ENCODE data around the gene ZNF652.

DNA sequence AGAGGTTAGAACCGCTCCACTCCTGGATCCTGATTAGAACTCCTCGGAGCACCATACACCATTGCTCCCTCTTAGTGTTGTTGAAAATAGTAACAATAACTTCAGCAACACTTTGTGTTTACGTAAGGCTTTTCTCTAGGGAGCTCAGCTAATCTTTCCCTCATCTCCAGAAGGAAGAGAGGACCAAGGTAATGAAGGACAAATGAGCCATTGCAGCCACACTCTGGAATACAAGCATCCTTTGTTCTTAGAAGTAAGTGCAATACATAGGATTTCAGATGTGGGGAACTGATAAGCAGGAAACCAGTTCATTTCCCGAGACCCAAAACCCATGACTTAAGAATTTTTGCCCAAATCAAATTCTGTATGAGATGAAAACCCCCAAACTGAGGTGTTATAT is 22.9 kb upstream of the ZNF652 start:
- no peak for TF ChIP-seq CTCF (IDR thresholded peaks at IDR 0.05)
- no peak for TF ChIP-seq POLR2A (IDR thresholded peaks at IDR 0.05)
